BE2C (cell line): ENCODE data around the gene RIC1.
A peak's percentile ranks its signal among the peaks of the same experiment; 100 is the strongest.

Source experiments
- DNase-seq: peaks from one replicate; pipeline ENCODE4 v3.0.0-alpha.2; 2020
- H3K27me3 ChIP-seq: fragments of 250-450 bp; sonication (Bioruptor Pico); 2 replicates; pipeline ENCODE4 v1.5.1; 2020; ENCODE audit warnings: mild to moderate bottlenecking
- H3K36me3 ChIP-seq: fragments of 250-450 bp; sonication (Bioruptor Pico); 2 replicates; pipeline ENCODE4 v1.5.1; 2020; ENCODE audit warnings: mild to moderate bottlenecking
- H3K4me1 ChIP-seq: fragments of 250-450 bp; sonication (Bioruptor Pico); 2 replicates; pipeline ENCODE4 v1.5.1; 2020
- H3K4me3 ChIP-seq: 2 replicates; pipeline ENCODE4 v1.5.1; 2011; ENCODE audit warnings: low read depth, low read length
- H3K9me3 ChIP-seq: fragments of 250-450 bp; sonication (Bioruptor Pico); 2 replicates; pipeline ENCODE4 v1.5.1; 2020
- TF ChIP-seq, protein P1 (sequence below): IDR thresholded peaks from 2 replicates; pipeline ENCODE4 v1.5.1; 2012; ENCODE audit warnings: mild to moderate bottlenecking, low read depth, low read length

The RIC1 gene

DNA sequence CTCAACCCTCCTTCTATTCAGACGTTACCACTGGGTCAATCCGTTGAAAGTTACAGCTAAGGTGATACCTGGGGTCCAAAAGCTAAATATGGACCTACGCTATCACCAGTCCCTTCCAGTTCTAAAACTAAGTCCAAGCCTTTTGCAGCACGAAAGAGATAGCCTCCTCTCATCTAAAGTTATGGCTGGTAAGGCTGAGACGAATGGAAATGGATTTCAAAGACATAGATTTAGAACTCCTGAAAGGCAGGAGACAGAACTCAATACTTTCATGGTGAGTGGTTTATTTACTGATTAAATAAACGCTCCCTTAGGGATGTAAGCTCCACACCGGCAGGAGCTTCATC, 751 bp upstream of the RIC1 start:
- Histone ChIP-seq H3K9me3 (no peaks in the 10 kb centered on the region), H3K4me3 (peak overlapping the region; percentile 70), H3K4me1 (0 out of 2 replicates have a peak, but pooled peaks cover 3% of the 10 kb centered on the region), H3K36me3 (no peaks in the 10 kb centered on the region), H3K27me3 (no peaks in the 10 kb centered on the region)
- DNase-seq: no peak
- TF ChIP-seq, protein P1, sequence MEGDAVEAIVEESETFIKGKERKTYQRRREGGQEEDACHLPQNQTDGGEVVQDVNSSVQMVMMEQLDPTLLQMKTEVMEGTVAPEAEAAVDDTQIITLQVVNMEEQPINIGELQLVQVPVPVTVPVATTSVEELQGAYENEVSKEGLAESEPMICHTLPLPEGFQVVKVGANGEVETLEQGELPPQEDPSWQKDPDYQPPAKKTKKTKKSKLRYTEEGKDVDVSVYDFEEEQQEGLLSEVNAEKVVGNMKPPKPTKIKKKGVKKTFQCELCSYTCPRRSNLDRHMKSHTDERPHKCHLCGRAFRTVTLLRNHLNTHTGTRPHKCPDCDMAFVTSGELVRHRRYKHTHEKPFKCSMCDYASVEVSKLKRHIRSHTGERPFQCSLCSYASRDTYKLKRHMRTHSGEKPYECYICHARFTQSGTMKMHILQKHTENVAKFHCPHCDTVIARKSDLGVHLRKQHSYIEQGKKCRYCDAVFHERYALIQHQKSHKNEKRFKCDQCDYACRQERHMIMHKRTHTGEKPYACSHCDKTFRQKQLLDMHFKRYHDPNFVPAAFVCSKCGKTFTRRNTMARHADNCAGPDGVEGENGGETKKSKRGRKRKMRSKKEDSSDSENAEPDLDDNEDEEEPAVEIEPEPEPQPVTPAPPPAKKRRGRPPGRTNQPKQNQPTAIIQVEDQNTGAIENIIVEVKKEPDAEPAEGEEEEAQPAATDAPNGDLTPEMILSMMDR: no peak

DNA sequence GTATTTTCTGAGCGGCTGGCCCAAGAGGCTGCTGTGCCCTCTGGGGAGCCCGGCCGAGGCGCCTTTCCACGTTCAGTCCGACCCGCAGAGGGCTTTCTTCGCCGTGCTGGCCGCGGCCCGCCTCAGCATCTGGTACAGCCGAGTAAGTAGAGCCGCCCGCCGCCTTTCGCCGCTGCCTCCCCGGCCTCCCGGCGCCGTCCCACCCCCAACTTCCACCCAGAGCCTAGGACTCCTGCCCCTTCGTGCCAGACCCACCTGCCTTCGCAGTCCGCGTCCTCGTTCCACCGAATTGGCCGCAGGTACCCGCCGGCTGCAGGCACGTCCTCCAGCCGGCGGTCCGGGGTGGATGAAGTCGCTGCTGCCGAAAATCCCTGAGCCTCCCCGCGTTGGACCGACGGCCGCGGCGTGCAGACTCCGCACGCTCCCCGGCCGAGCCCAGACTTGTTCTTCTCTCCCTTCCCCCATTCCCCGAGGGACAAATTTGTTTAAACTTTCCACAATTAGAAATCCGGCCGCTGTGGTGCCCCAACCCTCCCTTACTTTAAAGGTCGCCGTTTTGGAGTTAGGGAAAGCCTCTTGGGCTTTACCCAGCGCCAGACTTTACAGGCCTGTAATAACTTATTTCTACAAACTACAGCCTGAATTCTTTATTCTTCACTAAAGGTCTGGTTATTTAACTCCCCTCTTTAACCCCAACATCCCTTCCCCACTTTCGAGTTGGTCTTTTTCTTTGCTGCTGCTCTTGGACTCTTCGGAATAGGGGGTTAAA, 589 bp downstream of the RIC1 start:
- no peaks in the 10 kb centered on the region for H3K9me3 ChIP-seq
- no peaks in the 10 kb centered on the region for H3K36me3 ChIP-seq
- peak overlapping the region; percentile 70 for H3K4me3 ChIP-seq
- 0 out of 2 replicates have a peak, but pooled peaks cover 3% of the 10 kb centered on the region for H3K4me1 ChIP-seq
- no peaks in the 10 kb centered on the region for H3K27me3 ChIP-seq
- DNase-seq: peak; percentile 58
- TF ChIP-seq, protein P1: no peak

DNA sequence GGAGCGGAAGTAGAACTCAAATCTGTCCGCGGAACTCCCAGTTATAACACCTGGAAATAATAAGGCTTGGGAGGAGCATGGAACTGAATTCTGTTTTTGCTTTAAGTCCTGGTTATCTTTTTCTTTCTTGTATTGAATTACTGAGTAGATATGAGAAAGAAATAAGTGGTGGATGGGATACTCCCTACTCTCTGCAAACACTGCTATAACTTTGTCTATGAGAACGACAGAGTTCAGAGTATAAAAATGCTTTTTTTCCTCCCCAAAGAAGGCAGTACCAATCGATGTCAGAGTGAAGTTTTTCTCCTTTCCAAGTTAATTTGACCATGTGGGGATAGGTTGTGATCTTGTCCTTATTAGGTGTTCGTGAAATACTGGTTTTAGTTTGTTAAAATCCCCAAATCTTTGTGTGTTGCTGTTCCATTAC, 1.2 kb downstream of the RIC1 start:
- no peaks in the 10 kb centered on the region for H3K36me3 ChIP-seq
- no peaks in the 10 kb centered on the region for H3K9me3 ChIP-seq
- H3K4me1 ChIP-seq: 0 out of 2 replicates have a peak, but pooled peaks cover 3% of the 10 kb centered on the region
- H3K4me3 ChIP-seq: peak overlapping the region; percentile 70
- no peak for DNase-seq
- TF ChIP-seq, protein P1: no peak
- H3K27me3 ChIP-seq: no peaks in the 10 kb centered on the region

DNA sequence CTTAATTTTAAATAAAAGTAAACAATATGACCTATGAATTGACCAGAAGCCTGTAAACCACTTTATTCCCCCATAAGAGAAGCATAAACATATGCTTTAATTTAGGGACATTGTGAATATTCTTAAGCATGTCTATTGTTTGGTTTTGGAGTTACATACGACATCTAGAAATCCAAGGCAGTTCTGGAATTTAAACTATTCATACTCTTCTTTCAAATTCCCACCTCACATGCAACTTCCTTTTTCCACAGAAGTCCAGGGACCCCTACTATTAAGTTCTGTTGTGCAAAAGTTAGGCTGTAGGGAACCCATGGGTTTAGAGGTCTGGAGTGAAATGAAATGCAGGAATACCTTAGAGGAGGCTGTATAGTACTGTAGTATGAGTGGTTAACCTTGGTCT, 2.1 kb downstream of the RIC1 start:
- TF ChIP-seq, protein P1: no peak
- Histone ChIP-seq H3K27me3 (no peaks in the 10 kb centered on the region), H3K36me3 (no peaks in the 10 kb centered on the region), H3K9me3 (no peaks in the 10 kb centered on the region), H3K4me3 (no peak overlapping the region; the same call in 1 of the 2 replicates), H3K4me1 (0 out of 2 replicates have a peak, but pooled peaks cover 3% of the 10 kb centered on the region)
- DNase-seq: no peak

DNA sequence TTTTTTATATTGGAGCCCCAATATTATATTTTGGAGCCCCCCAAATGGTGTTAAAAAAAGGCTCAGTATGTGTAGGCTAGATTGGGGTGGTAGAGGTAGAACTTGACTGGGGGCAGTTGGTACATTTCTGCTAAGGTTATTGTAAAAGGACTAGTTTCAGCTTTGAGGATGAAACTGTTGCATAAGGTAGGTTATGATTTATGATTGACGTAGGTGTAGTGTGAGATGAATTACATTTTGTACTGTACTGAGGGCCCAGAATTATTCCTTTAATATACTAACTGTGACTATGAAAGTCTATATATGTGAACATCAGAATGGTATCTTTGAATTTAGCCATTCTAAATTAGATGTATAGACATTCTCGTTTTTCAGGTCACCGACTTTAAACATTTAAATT, 3.6 kb downstream of the RIC1 start:
- Histone ChIP-seq H3K9me3 (no peaks in the 10 kb centered on the region), H3K36me3 (no peaks in the 10 kb centered on the region), H3K27me3 (no peaks in the 10 kb centered on the region), H3K4me1 (0 out of 2 replicates have a peak, but pooled peaks cover 3% of the 10 kb centered on the region), H3K4me3 (no peak overlapping the region)
- DNase-seq: no peak
- TF ChIP-seq, protein P1: no peak

DNA sequence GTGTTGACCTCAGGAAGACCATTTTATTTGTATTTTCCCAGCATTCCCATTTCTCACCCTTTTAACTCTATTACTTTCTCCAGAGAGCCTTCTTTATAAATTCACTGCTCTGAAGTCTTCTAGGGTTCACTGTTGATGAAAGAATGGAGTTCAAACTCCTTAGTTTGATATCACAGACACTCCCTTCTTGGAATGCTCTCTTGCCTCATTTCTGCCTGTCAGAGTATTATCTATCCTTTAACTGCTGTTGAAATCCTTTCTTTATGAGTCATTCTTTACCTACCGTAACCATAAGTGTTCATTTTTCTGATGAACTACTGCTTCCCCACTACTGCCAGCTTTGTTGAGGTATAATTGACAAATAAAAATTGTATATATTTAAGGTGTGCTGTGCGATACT, 4.3 kb downstream of the RIC1 start:
- Histone ChIP-seq H3K27me3 (no peaks in the 10 kb centered on the region), H3K36me3 (no peaks in the 10 kb centered on the region), H3K4me3 (no peak overlapping the region), H3K9me3 (no peaks in the 10 kb centered on the region), H3K4me1 (0 out of 2 replicates have a peak, but pooled peaks cover 3% of the 10 kb centered on the region)
- TF ChIP-seq, protein P1: no peak
- DNase-seq: no peak
